ENCODE results near the gene GPATCH11.

Gene GPATCH11

GRCh38 chr2:37110306-37111212 is 26.2 kb downstream of the GPATCH11 start:
- no peak for DNase-seq

DNA sequence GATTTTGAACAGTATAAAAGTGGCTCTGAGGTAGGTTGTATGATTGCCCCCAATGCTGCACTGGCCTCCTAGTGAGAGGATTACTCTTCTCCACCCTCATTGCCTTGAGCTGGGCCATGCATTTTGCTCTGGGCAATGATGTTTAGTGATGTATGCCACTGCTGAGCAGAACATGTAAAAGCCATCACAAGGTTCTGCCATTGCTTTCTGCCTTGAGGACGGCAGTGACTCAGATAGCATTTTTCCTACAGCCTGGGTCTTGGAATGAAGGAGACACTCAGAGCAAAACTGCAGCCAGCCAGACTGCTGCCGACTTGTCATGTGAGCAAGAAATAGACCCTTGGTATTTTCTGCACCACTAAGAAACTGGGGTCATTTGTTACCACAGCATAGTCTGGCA is 27.6 kb downstream of the GPATCH11 start:
- no peak for DNase-seq

GRCh38 chr2:37117566-37117965 is 33.2 kb downstream of the GPATCH11 start:
- no peak for DNase-seq

GRCh38 chr2:37119157-37119556 is 34.8 kb downstream of the GPATCH11 start:
- DNase-seq: no peak

DNA sequence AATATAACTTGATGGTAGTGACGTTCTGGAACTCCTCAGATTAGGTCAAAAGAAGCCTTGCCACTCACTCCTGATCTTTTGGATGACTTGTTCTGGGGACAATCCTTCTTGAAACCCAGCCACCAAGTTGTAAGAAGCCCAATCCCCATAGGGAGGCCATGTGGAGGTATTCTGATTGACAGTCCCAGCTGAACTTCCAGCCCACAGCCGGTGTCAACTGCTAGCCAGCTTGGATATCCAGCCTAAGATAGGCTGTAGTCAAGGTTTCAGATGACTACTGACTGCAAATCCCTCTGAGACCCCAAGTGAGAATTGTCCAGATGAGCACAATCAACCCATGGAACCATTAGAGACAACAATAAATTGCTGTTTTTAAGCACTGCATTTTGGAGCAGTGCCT is 41.1 kb downstream of the GPATCH11 start:
- DNase-seq: no peak

DNA sequence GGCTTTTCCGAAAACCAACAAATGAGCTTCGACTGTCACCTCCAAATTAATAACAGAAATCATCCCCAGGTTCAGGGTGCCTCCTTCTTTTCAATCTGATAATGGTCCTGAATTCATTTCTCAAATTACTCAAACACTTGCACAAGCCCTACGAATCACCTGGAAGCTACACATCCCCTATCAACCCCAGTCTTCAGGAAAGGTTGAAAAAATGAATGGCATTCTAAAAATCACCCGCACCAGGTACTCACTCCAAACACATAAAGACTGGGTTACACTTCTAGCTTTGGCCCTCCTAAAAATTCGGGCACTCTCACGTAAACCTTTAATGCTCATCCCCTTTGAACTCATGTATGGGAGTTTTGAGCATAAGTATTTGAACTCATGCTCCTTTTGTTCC is 48.6 kb downstream of the GPATCH11 start:
- DNase-seq: no peak

DNA sequence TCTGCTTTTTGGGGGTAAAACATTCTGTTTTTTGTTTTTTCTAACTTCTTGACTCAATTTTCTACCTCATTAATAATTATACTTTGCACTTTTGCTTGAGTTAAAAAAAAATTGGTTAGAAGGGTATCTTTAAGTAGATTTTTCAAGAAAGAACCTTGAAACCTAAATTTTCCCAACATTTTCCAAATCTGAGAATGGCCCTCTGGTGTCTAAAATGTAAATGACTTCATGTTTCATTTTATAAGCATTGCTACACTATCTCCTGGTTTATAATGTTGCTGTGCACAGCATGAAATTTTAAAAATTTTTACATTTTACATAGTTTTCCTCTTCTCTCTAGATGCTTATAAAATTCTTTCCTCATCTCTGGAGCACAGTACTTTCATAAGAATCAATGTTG is 58.2 kb downstream of the GPATCH11 start:
- no peak for DNase-seq

DNA sequence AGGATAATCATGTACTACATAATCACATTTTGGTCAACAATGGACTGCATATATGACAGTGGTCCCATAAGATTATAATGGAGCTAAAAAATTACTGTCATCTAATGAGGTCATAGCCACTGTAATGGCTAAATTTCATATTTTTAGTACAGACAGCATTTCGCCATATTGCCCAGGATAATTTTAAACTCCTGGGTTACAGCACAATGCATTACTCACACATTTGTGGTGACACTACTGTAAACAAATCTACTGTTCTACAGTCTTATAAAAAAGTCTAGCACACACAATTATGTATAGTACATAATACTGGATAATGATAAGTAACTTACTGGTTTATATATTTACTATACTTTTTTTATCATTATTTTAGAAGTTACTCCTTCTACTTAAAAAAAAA is 59.7 kb downstream of the GPATCH11 start:
- DNase-seq: no peak

GRCh38 chr2:37146062-37146461 is 61.7 kb downstream of the GPATCH11 start:
- no peak for DNase-seq

DNA sequence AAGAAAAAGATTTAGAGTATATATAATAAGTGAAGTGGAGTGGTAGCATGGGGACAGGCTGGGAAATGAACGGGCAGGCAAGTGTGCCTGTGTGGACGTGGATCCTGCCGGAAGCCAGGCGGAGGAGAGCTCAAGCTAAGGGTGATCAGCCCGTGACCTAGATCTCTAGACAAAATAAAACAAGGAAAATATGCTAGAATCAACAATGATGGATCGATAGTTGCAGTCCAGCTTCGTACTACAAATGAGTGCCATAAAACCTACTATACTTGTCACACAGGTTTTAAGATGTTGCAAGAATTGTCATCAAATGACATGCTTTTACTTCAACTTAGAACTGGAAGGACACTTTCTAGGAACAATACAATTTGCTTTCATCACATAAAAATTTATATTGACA is 64.0 kb downstream of the GPATCH11 start:
- no peak for DNase-seq
